Neural progenitor cell (in vitro differentiated cells): Measurements from ENCODE around the gene RETSAT. TPM values are rescaled to one million over a fixed set of nuclear protein-coding genes. Genes with fewer than 3 reads are reported as not detected.

Source experiments
- DNase-seq: peaks from one replicate; pipeline ENCODE4 v3.0.0-alpha.2; 2016; ENCODE audit warnings: low spot score
- H2AFZ ChIP-seq: fragments of 200-600 bp; sonication (generic); replicated peaks from 2 replicates; pipeline ENCODE4 v1.6.1; 2016; ENCODE audit warnings: antibody characterized with exemption
- H3F3A ChIP-seq: fragments of 200-600 bp; sonication (generic); 2 replicates; pipeline ENCODE4 v1.6.1; 2016; ENCODE audit warnings: antibody characterized with exemption, low read depth
- H3K27ac ChIP-seq: fragments of 200-600 bp; sonication (generic); 2 replicates; pipeline ENCODE4 v1.5.1; 2016; ENCODE audit warnings: mild to moderate bottlenecking
- H3K27me3 ChIP-seq: fragments of 200-600 bp; sonication (generic); 2 replicates; pipeline ENCODE4 v1.6.1; 2016; ENCODE audit warnings: mild to moderate bottlenecking, moderate library complexity
- H3K36me3 ChIP-seq: fragments of 200-600 bp; sonication (generic); 2 replicates; pipeline ENCODE4 v1.5.1; 2016
- H3K4me1 ChIP-seq: fragments of 200-600 bp; sonication (generic); 2 replicates; pipeline ENCODE4 v1.6.1; 2016; ENCODE audit warnings: mixed run types
- H3K4me2 ChIP-seq: fragments of 200-600 bp; sonication (generic); 2 replicates; pipeline ENCODE4 v1.6.1; 2016
- H3K4me3 ChIP-seq: fragments of 200-600 bp; sonication (generic); 2 replicates; pipeline ENCODE4 v1.5.1; 2016
- H3K79me2 ChIP-seq: fragments of 200-600 bp; sonication (generic); 2 replicates; pipeline ENCODE4 v1.6.1; 2016; ENCODE audit warnings: low read depth
- H3K9ac ChIP-seq: fragments of 200-600 bp; sonication (generic); 2 replicates; pipeline ENCODE4 v1.6.1; 2016
- H3K9me3 ChIP-seq: fragments of 200-600 bp; sonication (generic); 2 replicates; pipeline ENCODE4 v1.5.1; 2016; ENCODE audit warnings: low read depth
- H4K20me1 ChIP-seq: fragments of 200-600 bp; sonication (generic); 2 replicates; pipeline ENCODE4 v1.6.1; 2016; ENCODE audit warnings: low read depth
- H3K27ac Mint-ChIP-seq: 3 replicates; pipeline ENCODE4 v1.8.0; 2021; ENCODE audit warnings: mixed read lengths
- H3K27me3 Mint-ChIP-seq: 2 replicates; pipeline ENCODE4 v1.8.0; 2022; ENCODE audit warnings: low read depth, mild to moderate bottlenecking, inconsistent platforms, moderate library complexity, mixed read lengths; ENCODE audit not compliant: insufficient read depth
- H3K36me3 Mint-ChIP-seq: 3 replicates; pipeline ENCODE4 v1.8.0; 2021; ENCODE audit warnings: mixed read lengths
- H3K4me1 Mint-ChIP-seq: 3 replicates; pipeline ENCODE4 v1.8.0; 2021; ENCODE audit warnings: mixed read lengths
- H3K4me3 Mint-ChIP-seq: 3 replicates; pipeline ENCODE4 v1.8.0; 2021; ENCODE audit warnings: mild to moderate bottlenecking, moderate library complexity, mixed read lengths
- H3K9me3 Mint-ChIP-seq: 3 replicates; pipeline ENCODE4 v1.8.0; 2020; ENCODE audit warnings: mixed read lengths
- EZH2 ChIP-seq: fragments of 200-600 bp; sonication (generic); IDR thresholded peaks from 2 replicates; pipeline ENCODE4 v1.6.1; 2017; ENCODE audit warnings: antibody characterized with exemption, mild to moderate bottlenecking, moderate library complexity
- EZH2phosphoT487 ChIP-seq: fragments of 200-600 bp; sonication (generic); IDR thresholded peaks from 2 replicates; pipeline ENCODE4 v1.6.1; 2017; ENCODE audit warnings: antibody characterized with exemption
- total RNA-seq: library from RNA; depleted of rRNA; stranded (reverse); fragments of >200 nt; gene quantifications from 2 replicates; pipeline ENCODE4 v1.2.3, GENCODE V29; 2015; ENCODE audit warnings: low replicate concordance
- TF ChIP-seq, protein P1 (sequence below): fragments of 200-600 bp; sonication (generic); IDR thresholded peaks from 2 replicates; pipeline ENCODE4 v1.5.1; 2017; ENCODE audit warnings: antibody characterized with exemption, mild to moderate bottlenecking

RETSAT gene
- total RNA-seq, 1 donor from 2014 or later, result 13.3 TPM

DNA sequence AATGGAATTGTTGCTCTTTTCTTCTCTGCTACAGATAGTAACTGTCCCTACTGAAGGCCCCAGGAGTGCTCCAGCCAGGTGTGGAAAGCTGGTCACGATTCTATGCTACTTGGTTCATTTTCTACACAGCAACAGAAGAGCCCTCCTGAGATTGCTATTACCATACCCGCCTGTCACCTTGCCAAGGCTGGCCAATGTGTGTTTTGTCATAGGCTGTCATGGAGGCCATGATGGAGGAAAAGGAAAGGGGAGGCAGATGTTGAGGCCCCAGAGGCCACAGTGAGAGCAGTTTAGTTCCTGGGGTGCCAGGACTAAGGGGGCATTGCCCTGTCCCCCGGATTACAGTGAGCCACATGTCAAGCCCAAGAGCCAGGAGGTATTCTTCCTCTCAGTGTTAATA lies 1.2 kb upstream of the RETSAT start:
- Histone ChIP-seq H3K27ac (no peak overlapping the region), H3K27me3 (no peaks in the 10 kb centered on the region), H3K9me3 (no peaks in the 10 kb centered on the region), H3K4me1 (peaks cover 3% of the 10 kb centered on the region), H3K79me2 (peaks cover 9% of the 10 kb centered on the region), H3F3A (no peaks in the 10 kb centered on the region), H3K9ac (peak overlapping the region; percentile 47), H4K20me1 (no peaks in the 10 kb centered on the region), H3K36me3 (no peaks in the 10 kb centered on the region), H3K4me3 (peak overlapping the region; percentile 62), H2AFZ (no peak overlapping the region), H3K4me2 (peak overlapping the region; percentile 89)
- H3K27me3 Mint-ChIP-seq, result peaks cover under 1% of the 10 kb centered on the region
- H3K27ac Mint-ChIP-seq, result no peak overlapping the region
- H3K4me3 Mint-ChIP-seq, result peak overlapping the region; percentile 100
- peaks cover 20% of the 10 kb centered on the region for H3K4me1 Mint-ChIP-seq
- H3K9me3 Mint-ChIP-seq, result no peaks in the 10 kb centered on the region
- H3K36me3 Mint-ChIP-seq, result peaks cover 19% of the 10 kb centered on the region
- TF ChIP-seq EZH2phosphoT487 (no peak), EZH2 (no peak)
- TF ChIP-seq, protein P1, sequence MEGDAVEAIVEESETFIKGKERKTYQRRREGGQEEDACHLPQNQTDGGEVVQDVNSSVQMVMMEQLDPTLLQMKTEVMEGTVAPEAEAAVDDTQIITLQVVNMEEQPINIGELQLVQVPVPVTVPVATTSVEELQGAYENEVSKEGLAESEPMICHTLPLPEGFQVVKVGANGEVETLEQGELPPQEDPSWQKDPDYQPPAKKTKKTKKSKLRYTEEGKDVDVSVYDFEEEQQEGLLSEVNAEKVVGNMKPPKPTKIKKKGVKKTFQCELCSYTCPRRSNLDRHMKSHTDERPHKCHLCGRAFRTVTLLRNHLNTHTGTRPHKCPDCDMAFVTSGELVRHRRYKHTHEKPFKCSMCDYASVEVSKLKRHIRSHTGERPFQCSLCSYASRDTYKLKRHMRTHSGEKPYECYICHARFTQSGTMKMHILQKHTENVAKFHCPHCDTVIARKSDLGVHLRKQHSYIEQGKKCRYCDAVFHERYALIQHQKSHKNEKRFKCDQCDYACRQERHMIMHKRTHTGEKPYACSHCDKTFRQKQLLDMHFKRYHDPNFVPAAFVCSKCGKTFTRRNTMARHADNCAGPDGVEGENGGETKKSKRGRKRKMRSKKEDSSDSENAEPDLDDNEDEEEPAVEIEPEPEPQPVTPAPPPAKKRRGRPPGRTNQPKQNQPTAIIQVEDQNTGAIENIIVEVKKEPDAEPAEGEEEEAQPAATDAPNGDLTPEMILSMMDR, result no peak
- no peak for DNase-seq

DNA sequence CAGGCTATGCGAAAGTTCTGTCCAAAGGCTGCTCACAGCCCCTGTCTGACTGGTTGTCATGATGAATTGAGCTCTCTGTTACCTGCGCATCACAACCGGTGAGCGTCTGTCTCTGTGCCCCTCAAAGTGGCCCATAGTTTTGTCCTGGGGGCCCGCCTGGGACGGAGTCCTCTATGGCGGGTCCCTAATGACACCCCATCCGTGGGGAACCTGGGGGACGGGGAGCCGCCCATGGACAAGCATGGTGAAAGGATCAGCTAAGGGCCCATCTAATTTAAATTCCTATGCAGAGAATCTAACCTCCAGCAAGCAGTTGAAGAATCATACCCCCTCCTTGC lies 714 bp upstream of the RETSAT start:
- H3K4me1 Mint-ChIP-seq, result peaks cover 20% of the 10 kb centered on the region
- Histone ChIP-seq H3K79me2 (peaks cover 9% of the 10 kb centered on the region), H2AFZ (peak overlapping the region; percentile 62), H3K4me1 (peaks cover 3% of the 10 kb centered on the region), H3K27ac (no peak overlapping the region), H3K9me3 (no peaks in the 10 kb centered on the region), H3F3A (no peaks in the 10 kb centered on the region), H3K27me3 (no peaks in the 10 kb centered on the region), H4K20me1 (no peaks in the 10 kb centered on the region), H3K36me3 (no peaks in the 10 kb centered on the region), H3K4me3 (peak overlapping the region; percentile 62), H3K4me2 (peak overlapping the region; percentile 89), H3K9ac (peak overlapping the region; percentile 47)
- peaks cover 22% of the 10 kb centered on the region for H3K36me3 Mint-ChIP-seq
- H3K27ac Mint-ChIP-seq, result peak overlapping the region; percentile 97
- peaks cover 3% of the 10 kb centered on the region for H3K27me3 Mint-ChIP-seq
- TF ChIP-seq, protein P1, result no peak
- TF ChIP-seq EZH2phosphoT487, result no peak
- peak overlapping the region; percentile 100 for H3K4me3 Mint-ChIP-seq
- DNase-seq, result no peak
- H3K9me3 Mint-ChIP-seq, result no peaks in the 10 kb centered on the region

DNA sequence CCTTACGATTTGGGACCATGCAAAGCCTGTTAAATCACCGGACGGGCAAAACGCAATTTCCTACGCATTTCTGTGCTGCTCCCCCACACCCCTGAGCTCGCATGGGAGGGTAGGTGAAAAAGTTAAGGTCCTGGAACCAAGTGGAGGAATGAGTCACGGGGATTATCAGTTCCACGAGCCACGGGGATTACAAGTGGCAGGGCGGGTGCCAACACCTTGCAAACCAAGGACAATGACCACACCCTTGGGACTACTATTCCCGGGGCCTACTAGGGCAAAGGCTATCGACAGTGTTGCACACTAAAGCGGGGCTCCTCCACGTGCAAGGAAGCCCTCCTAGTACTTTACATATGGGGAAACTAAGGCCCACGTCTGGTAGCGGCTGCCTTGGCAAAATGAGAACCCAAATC lies 447 bp downstream of the RETSAT start:
- Mint-ChIP-seq H3K9me3 (no peaks in the 10 kb centered on the region), H3K27ac (peak overlapping the region; percentile 97), H3K4me3 (peak overlapping the region; percentile 100), H3K4me1 (peaks cover 20% of the 10 kb centered on the region), H3K36me3 (peaks cover 24% of the 10 kb centered on the region), H3K27me3 (peaks cover 3% of the 10 kb centered on the region)
- Histone ChIP-seq H3K9me3 (no peaks in the 10 kb centered on the region), H3K4me3 (peak overlapping the region; percentile 62), H3K36me3 (no peaks in the 10 kb centered on the region), H4K20me1 (no peaks in the 10 kb centered on the region), H3K27me3 (no peaks in the 10 kb centered on the region), H3K4me2 (peak overlapping the region; percentile 76), H3K27ac (no peak overlapping the region), H3K9ac (no peak overlapping the region), H3K4me1 (peaks cover 3% of the 10 kb centered on the region), H2AFZ (peak overlapping the region; percentile 86), H3F3A (no peaks in the 10 kb centered on the region), H3K79me2 (peaks cover 9% of the 10 kb centered on the region)
- peak; percentile 5 for TF ChIP-seq EZH2
- TF ChIP-seq, protein P1, result no peak
- peak; percentile 12 for DNase-seq
